A549 (cell line): ENCODE results near the gene NUDT21. TPM values are rescaled to one million over a fixed set of nuclear protein-coding genes. Genes with fewer than 3 reads are reported as not detected.

Source experiments
- ATAC-seq, 2 experiments: fragments of 200-7000 bp in 1 of 2; fragments of >200 bp in 1 of 2; cut with Nextera tagmentation in 1 of 2; cut with Tn5 transposase in 1 of 2; 3 replicates each; pipeline versions ENCODE4 v1.8.0 to v1.9.1; 2018 to 2020; ENCODE audit warnings: mild to moderate bottlenecking in 1 of 2, moderate library complexity in 1 of 2
- CTCF ChIA-PET: fragments of 300-600 bp; sonication (Branson Sonifier 250); formaldehyde crosslinking; extraction: SDS; loops from one replicate; lab custom pipeline; 2021; ENCODE audit warnings: antibody characterized with exemption, inconsistent platforms; lab: Yijun Ruan, JAX
- POLR2A ChIA-PET: fragments of 350-600 bp; formaldehyde crosslinking; extraction: SDS; loops from one replicate; lab custom pipeline; 2021; ENCODE audit warnings: antibody characterized with exemption, inconsistent platforms; lab: Yijun Ruan, JAX
- DNase-seq, 2 experiments: peaks; one replicate each; pipeline versions ENCODE4 v3.0.0 to v3.0.0-alpha.2; 2011 to 2016; ENCODE audit warnings: low read depth in 1 of 2, low spot score in 1 of 2
- FAIRE-seq: peaks from 2 replicates; lab custom pipeline; 2011; peaks lifted over from hg19 to GRCh38; lab: Jason Lieb, UNC
- H3K27ac ChIP-seq, 2 experiments: fragments of >200 bp; sonication (Bioruptor Twin); formaldehyde crosslinking; 3 replicates each; pipeline ENCODE4 v1.5.1; 2016 to 2017
- H3K4me1 ChIP-seq: fragments of >200 bp; sonication (Bioruptor Twin); formaldehyde crosslinking; 3 replicates; pipeline ENCODE4 v1.6.1; 2016
- H3K4me2 ChIP-seq: fragments of >200 bp; sonication (Bioruptor Twin); formaldehyde crosslinking; 3 replicates; pipeline ENCODE4 v1.6.1; 2016
- H3K4me3 ChIP-seq: fragments of >200 bp; sonication (Bioruptor Twin); formaldehyde crosslinking; 3 replicates; pipeline ENCODE4 v1.5.1; 2016
- H3K9me3 ChIP-seq: fragments of >200 bp; sonication (Bioruptor Twin); formaldehyde crosslinking; 3 replicates; pipeline ENCODE4 v1.6.1; 2016
- ATOH8 ChIP-seq: fragments of 250-450 bp; sonication (Bioruptor Pico); IDR thresholded peaks from 2 replicates; pipeline ENCODE4 v1.5.0; 2020; ENCODE audit warnings: low read depth, mild to moderate bottlenecking, moderate library complexity
- BCL3 ChIP-seq: fragments of >200 bp; sonication (Bioruptor Twin); formaldehyde crosslinking; IDR thresholded peaks from 3 replicates; pipeline ENCODE4 v1.6.1; 2016
- BHLHE40 ChIP-seq: IDR thresholded peaks from 2 replicates; pipeline ENCODE4 v1.6.1; 2012; ENCODE audit warnings: low read depth, low read length, inconsistent platforms
- CBX2 ChIP-seq: fragments of 200-600 bp; sonication (generic); IDR thresholded peaks from 2 replicates; pipeline ENCODE4 v1.6.1; 2016; ENCODE audit warnings: low read depth, mild to moderate bottlenecking, borderline replicate concordance
- CEBPB ChIP-seq, 2 experiments: fragments of >200 bp in 1 of 2; sonication (Bioruptor Twin) in 1 of 2; formaldehyde crosslinking in 1 of 2; IDR thresholded peaks; 2 replicates each; pipeline ENCODE4 v1.6.1; 2012 to 2016
- CHD4 ChIP-seq: fragments of 200-600 bp; sonication (generic); IDR thresholded peaks from 2 replicates; pipeline ENCODE4 v1.6.1; 2016; ENCODE audit warnings: antibody characterized with exemption, mild to moderate bottlenecking, borderline replicate concordance
- EHF ChIP-seq: fragments of 250-450 bp; sonication (Bioruptor Pico); IDR thresholded peaks from 2 replicates; pipeline ENCODE4 v1.5.0; 2020; ENCODE audit warnings: mild to moderate bottlenecking
- ESRRA ChIP-seq: fragments of 150-350 bp; IDR thresholded peaks from 2 replicates; pipeline ENCODE4 v1.6.1; 2014; ENCODE audit warnings: mild to moderate bottlenecking, low read length, borderline replicate concordance
- FOXS1 ChIP-seq: fragments of 250-450 bp; sonication (Bioruptor Pico); IDR thresholded peaks from 2 replicates; pipeline ENCODE4 v1.5.0; 2020; ENCODE audit warnings: mild to moderate bottlenecking, moderate library complexity
- GATA3 ChIP-seq: IDR thresholded peaks from 2 replicates; pipeline ENCODE4 v1.6.1; 2012; ENCODE audit warnings: borderline replicate concordance
- HES2 ChIP-seq: fragments of >200 bp; sonication (Bioruptor Twin); formaldehyde crosslinking; IDR thresholded peaks from 2 replicates; pipeline ENCODE4 v1.6.1; 2016
- HOXA7 ChIP-seq: fragments of 250-450 bp; sonication (Bioruptor Pico); IDR thresholded peaks from 2 replicates; pipeline ENCODE4 v1.5.0; 2020; ENCODE audit warnings: mild to moderate bottlenecking, moderate library complexity
- HOXB13 ChIP-seq: fragments of 250-450 bp; sonication (Bioruptor Pico); IDR thresholded peaks from 2 replicates; pipeline ENCODE4 v1.5.0; 2020; ENCODE audit warnings: low read depth, mild to moderate bottlenecking, moderate library complexity
- JUN ChIP-seq, 2 experiments: fragments of >200 bp; sonication (Bioruptor Twin); formaldehyde crosslinking; IDR thresholded peaks; 2 replicates in 1 of 2; 3 replicates in 1 of 2; pipeline ENCODE4 v1.6.1; 2016 to 2017
- JUNB ChIP-seq: fragments of >200 bp; sonication (Bioruptor Twin); formaldehyde crosslinking; IDR thresholded peaks from 2 replicates; pipeline ENCODE4 v1.6.1; 2016
- KDM5A ChIP-seq: fragments of 200-600 bp; sonication (generic); IDR thresholded peaks from 2 replicates; pipeline ENCODE4 v1.6.1; 2016; ENCODE audit warnings: antibody characterized with exemption, mild to moderate bottlenecking
- MAFK ChIP-seq: fragments of 450-650 bp; IDR thresholded peaks from 2 replicates; pipeline ENCODE4 v1.6.1; 2014; ENCODE audit not compliant: partially characterized antibody
- MYC ChIP-seq: IDR thresholded peaks from 2 replicates; pipeline ENCODE4 v1.6.1; 2012; ENCODE audit warnings: mild to moderate bottlenecking, inconsistent platforms, low read length, improper control_type of control experiment, borderline replicate concordance
- NFE2L2 ChIP-seq: fragments of 150-350 bp; conservative IDR thresholded peaks from 2 replicates; pipeline ENCODE4 v1.6.1; 2014; ENCODE audit warnings: low read length
- PHF8 ChIP-seq: fragments of 200-600 bp; sonication (generic); IDR thresholded peaks from 2 replicates; pipeline ENCODE4 v1.6.1; 2016; ENCODE audit warnings: low read depth, mild to moderate bottlenecking, antibody characterized with exemption, moderate library complexity, borderline replicate concordance
- POLR2A ChIP-seq: IDR thresholded peaks from 2 replicates; pipeline ENCODE4 v1.6.1; 2012; ENCODE audit warnings: mild to moderate bottlenecking, low read length
- RAD21 ChIP-seq, 2 experiments: fragments of >200 bp in 1 of 2; sonication (Bioruptor Twin) in 1 of 2; formaldehyde crosslinking in 1 of 2; IDR thresholded peaks in 1 of 2; conservative IDR thresholded peaks in 1 of 2; 2 replicates in 1 of 2; 3 replicates in 1 of 2; pipeline ENCODE4 v1.6.1; 2012 to 2018; ENCODE audit warnings: inconsistent platforms in 1 of 2
- RARB ChIP-seq: fragments of 250-450 bp; sonication (Bioruptor Pico); IDR thresholded peaks from 2 replicates; pipeline ENCODE4 v1.8.0; 2021; ENCODE audit warnings: mild to moderate bottlenecking, moderate library complexity
- REST ChIP-seq: fragments of 200-600 bp; sonication (generic); IDR thresholded peaks from 2 replicates; pipeline ENCODE4 v1.6.1; 2016; ENCODE audit warnings: antibody characterized with exemption, mild to moderate bottlenecking, moderate library complexity
- RFX5 ChIP-seq: fragments of 450-650 bp; IDR thresholded peaks from 2 replicates; pipeline ENCODE4 v1.7.1; 2014; ENCODE audit warnings: antibody characterized with exemption, mild to moderate bottlenecking, moderate library complexity
- RNF2 ChIP-seq: fragments of 200-600 bp; sonication (generic); IDR thresholded peaks from 2 replicates; pipeline ENCODE4 v1.6.1; 2016; ENCODE audit warnings: low read depth, mild to moderate bottlenecking, antibody characterized with exemption, moderate library complexity, borderline replicate concordance
- SMC3 ChIP-seq: fragments of >200 bp; sonication (Bioruptor Twin); formaldehyde crosslinking; IDR thresholded peaks from 3 replicates; pipeline ENCODE4 v1.6.1; 2018; ENCODE audit warnings: inconsistent platforms
- TP53 ChIP-seq: fragments of 250-450 bp; sonication (Bioruptor Pico); IDR thresholded peaks from 2 replicates; pipeline ENCODE4 v1.5.0; 2021; ENCODE audit warnings: mild to moderate bottlenecking, moderate library complexity
- USF2 ChIP-seq: fragments of 450-650 bp; IDR thresholded peaks from 2 replicates; pipeline ENCODE4 v1.6.1; 2014; ENCODE audit warnings: antibody characterized with exemption
- ZFP36 ChIP-seq: fragments of 450-650 bp; IDR thresholded peaks from 2 replicates; pipeline ENCODE4 v1.6.1; 2014; ENCODE audit warnings: borderline replicate concordance; ENCODE audit not compliant: partially characterized antibody
- WGBS: methylation state at CpG from one replicate; pipeline ENCODE4 v1.1.6; 2017; ENCODE audit errors: missing lambda C conversion rate; 5-methylcytosine and 5-hydroxymethylcytosine counted together
- polyA plus RNA-seq, 4 experiments: library from polyadenylated mRNA; depleted of rRNA in 3 of 4; stranded (reverse); fragments of >200 nt; fragmentation: RNase III in 1 of 4; extraction: RNeasy Plus Mini Kit Qiagen cat#74134 plus additional on column Dnase treatment in 1 of 4; gene quantifications; 2 replicates in 3 of 4; 3 replicates in 1 of 4; pipeline ENCODE4 v1.2.3, GENCODE V29; 2011 to 2017

NUDT21 gene
- polyA plus RNA-seq, 2 of the 4 experiments (the other 2 are of a cell fraction) = 58.7 to 153 TPM

GRCh38 chr16:56463153-56463552 is 12.0 kb upstream of the NUDT21 start:
- ChIA-PET CTCF (no interaction called here), POLR2A (no interaction called here)
- ATAC-seq (no peak), DNase-seq (no peak), FAIRE-seq (no peak)
- Histone ChIP-seq H3K4me2 (no peak overlapping the region), H3K4me3 (no peak overlapping the region), H3K9me3 (no peaks in the 10 kb centered on the region), H3K4me1 (no peaks in the 10 kb centered on the region), H3K27ac (no peak overlapping the region)
- 86% methylated on average over 6 of the region's 6 CpGs for WGBS
- TF ChIP-seq TP53 (CRISPR knock-in tag) (no peak), HOXA7 (CRISPR knock-in tag) (no peak), RAD21 (conservative IDR thresholded peaks at IDR 0.05 in 1 of 2, IDR thresholded peaks at IDR 0.05 in 1 of 2) (no peak), PHF8 (no peak), JUN (IDR thresholded peaks at IDR 0.05) (no peak), GATA3 (no peak), ATOH8 (CRISPR knock-in tag) (no peak), USF2 (no peak), NFE2L2 (no peak), RNF2 (no peak), POLR2A (no peak), RARB (CRISPR knock-in tag) (no peak), ZFP36 (no peak), MYC (no peak), BHLHE40 (no peak), FOXS1 (CRISPR knock-in tag) (no peak), CHD4 (no peak), BCL3 (no peak), JUNB (no peak)

- TF ChIP-seq ESRRA (no peak), CBX2 (no peak), REST (no peak), RFX5 (no peak), CEBPB (IDR thresholded peaks at IDR 0.05) (no peak), KDM5A (no peak), SMC3 (no peak), MAFK (no peak), CHD4 (no peak), HES2 (no peak), EHF (no peak), HOXB13 (CRISPR knock-in tag) (no peak), BHLHE40 (no peak)
- no peak for FAIRE-seq
- ChIA-PET CTCF (interaction anchor here (0.8 kb wide), 1 partner anchor 106 kb away, joined by 3 read pairs; no protein-coding TSS in a partner anchor), POLR2A (no interaction called here)
- Histone ChIP-seq H3K4me3 (no peak overlapping the region), H3K27ac (no peak overlapping the region), H3K4me2 (no peak overlapping the region), H3K4me1 (no peaks in the 10 kb centered on the region), H3K9me3 (no peaks in the 10 kb centered on the region)
- ATAC-seq = no peak
- 91% methylated on average over 3 of the region's 3 CpGs for WGBS
- DNase-seq = no peak
These were observed 11.1 kb upstream of the NUDT21 start for GRCh38 chr16:56462064-56462796.
